ENCODE data around the gene TTC7B.

- TF ChIP-seq CTCF (IDR thresholded peaks at IDR 0.05) (no peak), POLR2AphosphoS5 (IDR thresholded peaks at IDR 0.05; ENCODE audit: low read depth, low read length) (no peak)
Observed at GRCh38 chr14:90733139-90733808, 83.0 kb downstream of the TTC7B start.
